Measurements from ENCODE around the gene WBP11.

Gene WBP11

DNA sequence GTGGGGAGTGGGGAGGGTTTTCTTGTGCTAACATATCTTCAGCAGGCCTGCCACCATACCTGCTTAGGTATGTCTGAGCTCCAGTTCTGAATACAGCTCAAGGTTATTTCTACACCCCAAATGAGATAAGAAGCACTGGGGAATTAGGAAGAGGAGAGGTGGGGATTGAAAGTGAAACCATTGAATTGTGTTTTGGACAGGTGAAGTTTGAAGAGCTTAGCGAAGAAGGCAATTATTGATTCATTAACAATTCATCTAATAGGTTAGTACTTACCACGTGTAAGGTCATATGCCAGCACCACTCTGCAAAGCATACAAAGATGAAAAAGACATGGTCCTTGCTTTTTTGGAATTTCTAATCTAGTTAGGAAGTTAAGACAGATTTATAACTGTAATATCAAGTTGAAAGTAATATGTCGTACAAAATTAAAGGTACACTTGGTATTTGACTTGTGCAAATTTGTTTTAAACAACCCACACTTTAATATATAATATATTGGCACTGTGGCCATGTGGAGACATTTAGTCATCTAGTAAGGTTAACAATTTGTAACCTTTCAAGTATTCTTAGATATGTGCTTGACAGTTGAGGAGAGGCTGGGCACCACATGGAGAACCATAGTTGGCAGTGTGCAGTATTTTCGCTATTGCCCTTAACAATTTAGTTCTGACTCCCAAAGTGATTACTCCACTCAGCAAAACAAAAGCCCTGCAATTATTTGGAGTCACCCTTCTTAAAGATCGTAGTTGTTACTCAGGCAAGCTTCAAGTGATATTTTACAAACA lies 7.1 kb upstream of the WBP11 start:
- H3K4me3 ChIP-seq (replicated peaks in 1 of 2; ENCODE audit: low read depth in 2 of 2, low read length in 2 of 2), result no peak overlapping the region
- no peak for TF ChIP-seq CTCF (IDR thresholded peaks at IDR 0.05; ENCODE audit: low read depth, low read length)
- DNase-seq (ENCODE audit: low read depth in 2 of 2), result no peak

GRCh38 chr12:14803830-14804160 lies 517 bp upstream of the WBP11 start:
- DNase-seq (ENCODE audit: low read depth in 2 of 2), result no peak
- no peak for TF ChIP-seq CTCF (IDR thresholded peaks at IDR 0.05; ENCODE audit: low read depth, low read length)
- peak overlapping the region; percentile 68 to 96 for H3K4me3 ChIP-seq (replicated peaks in 1 of 2; ENCODE audit: low read depth in 2 of 2, low read length in 2 of 2)

GRCh38 chr12:14802721-14803010 lies 612 bp downstream of the WBP11 start:
- H3K4me3 ChIP-seq (replicated peaks in 1 of 2; ENCODE audit: low read depth in 2 of 2, low read length in 2 of 2), result peak overlapping the region; percentile 90 to 96
- DNase-seq (ENCODE audit: low read depth in 2 of 2), result no peak
- TF ChIP-seq CTCF (IDR thresholded peaks at IDR 0.05; ENCODE audit: low read depth, low read length), result no peak

DNA sequence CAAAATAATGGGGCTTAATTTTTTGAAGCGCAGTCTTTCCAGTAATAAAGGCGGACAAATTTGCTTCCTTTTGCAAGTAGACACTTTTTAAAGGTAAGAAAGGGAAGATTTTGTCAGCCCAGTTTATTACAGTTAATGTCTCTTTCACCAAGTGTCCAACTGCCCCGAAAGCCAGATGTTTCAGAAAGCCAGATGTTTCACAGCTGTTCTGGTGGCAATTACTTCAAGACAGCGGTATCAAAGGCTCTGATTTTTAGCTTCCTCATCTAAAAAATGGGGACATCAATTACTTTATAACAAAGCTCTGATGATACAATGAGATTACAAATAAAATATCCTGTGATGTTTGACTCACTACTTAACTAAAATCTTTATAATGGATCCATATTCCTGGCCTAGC lies 1.0 kb downstream of the WBP11 start:
- peak overlapping the region; percentile 90 to 96 for H3K4me3 ChIP-seq (replicated peaks in 1 of 2; ENCODE audit: low read depth in 2 of 2, low read length in 2 of 2)

DNA sequence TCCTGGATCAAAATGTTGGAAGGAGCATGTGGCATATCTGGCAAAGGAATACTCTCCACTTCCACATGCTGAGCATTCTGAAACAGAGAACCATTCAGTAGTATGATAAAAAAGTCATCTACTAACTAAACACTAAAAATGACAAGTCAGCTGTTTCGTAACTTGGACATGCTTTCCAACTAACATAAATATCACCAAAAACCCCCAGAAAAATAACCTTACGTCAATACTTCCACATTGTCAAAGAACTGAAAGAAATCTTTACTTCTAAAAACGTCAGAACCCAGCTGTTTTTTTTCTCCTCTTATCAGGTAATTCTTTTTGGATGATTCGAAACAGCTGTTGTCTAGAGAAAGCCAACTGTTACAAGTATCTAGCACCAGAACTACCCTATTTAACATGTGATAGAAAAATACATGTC lies 8.2 kb downstream of the WBP11 start:
- H3K4me3 ChIP-seq (replicated peaks in 1 of 2; ENCODE audit: low read depth in 2 of 2, low read length in 2 of 2), result no peak overlapping the region
- peak; percentile 16 to 91 for DNase-seq (ENCODE audit: low read depth in 2 of 2)
- TF ChIP-seq CTCF (IDR thresholded peaks at IDR 0.05; ENCODE audit: low read depth, low read length), result no peak

More for the DNA sequence above, 1.0 kb downstream of the WBP11 start:
- TF ChIP-seq CTCF (IDR thresholded peaks at IDR 0.05; ENCODE audit: low read depth, low read length), result no peak
- DNase-seq (ENCODE audit: low read depth in 2 of 2), result no peak

DNA sequence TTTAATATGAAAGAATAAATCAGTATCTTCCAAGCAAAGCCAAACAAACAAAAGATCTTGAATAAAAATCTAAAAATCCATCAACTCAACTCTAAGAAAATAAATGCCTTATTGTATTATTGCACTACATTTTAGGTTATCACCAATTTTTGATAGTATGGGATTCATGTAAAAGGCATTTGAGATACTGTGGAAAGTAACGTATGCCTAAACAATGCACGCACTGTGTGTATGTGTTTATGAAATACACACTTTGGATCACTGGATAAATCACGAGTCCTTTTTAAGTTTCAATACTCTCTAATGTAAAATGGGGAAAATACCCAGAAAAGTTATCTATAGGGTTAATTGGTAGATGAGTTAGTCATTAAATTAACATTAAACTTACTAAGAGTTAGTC lies 17.7 kb downstream of the WBP11 start:
- DNase-seq (ENCODE audit: low read depth in 2 of 2), result no peak
- no peak for TF ChIP-seq CTCF (IDR thresholded peaks at IDR 0.05; ENCODE audit: low read depth, low read length)
- H3K4me3 ChIP-seq (replicated peaks in 1 of 2; ENCODE audit: low read depth in 2 of 2, low read length in 2 of 2), result no peak overlapping the region

DNA sequence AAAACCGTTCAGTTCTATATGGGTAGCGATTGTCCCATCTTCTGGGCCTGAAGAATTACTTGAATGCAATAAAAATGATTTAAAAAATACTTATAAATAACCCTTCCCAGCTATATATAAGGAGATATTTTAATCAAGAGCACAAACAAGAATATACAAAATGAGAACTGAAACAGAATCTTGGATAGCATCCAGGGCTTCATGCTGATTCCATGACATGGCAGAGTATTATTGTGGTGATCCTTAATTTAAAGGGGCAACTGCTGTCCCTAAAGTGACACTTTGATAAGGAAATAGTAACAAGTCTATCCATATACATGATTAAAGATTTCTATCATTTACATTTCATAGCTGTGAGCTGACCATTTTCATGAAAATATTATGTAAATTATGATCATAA lies 18.8 kb downstream of the WBP11 start:
- TF ChIP-seq CTCF (IDR thresholded peaks at IDR 0.05; ENCODE audit: low read depth, low read length), result no peak
- no peak overlapping the region for H3K4me3 ChIP-seq (replicated peaks in 1 of 2; ENCODE audit: low read depth in 2 of 2, low read length in 2 of 2)
- no peak for DNase-seq (ENCODE audit: low read depth in 2 of 2)

All from cardiac fibroblast (primary cell).